ENCODE measurements around the gene STK32B.

The STK32B gene

GRCh38 chr4:5541169-5541568, 489.9 kb downstream of the STK32B start:
- Histone ChIP-seq H4K20me1 (ENCODE audit: insufficient read depth, low read length, poor library complexity, severe bottlenecking) (no peaks in the 10 kb centered on the region), H3K4me1 (ENCODE audit: insufficient read depth, low read length, poor library complexity, severe bottlenecking) (no peaks in the 10 kb centered on the region), H2AFZ (ENCODE audit: low read length) (no peak overlapping the region), H3K27me3 (ENCODE audit: insufficient read depth, low read length, poor library complexity, severe bottlenecking) (no peaks in the 10 kb centered on the region), H3K4me2 (ENCODE audit: low read depth, low read length, poor library complexity, severe bottlenecking) (no peak overlapping the region), H3F3A (ENCODE audit: low read depth) (no peaks in the 10 kb centered on the region), H3K4me3 (ENCODE audit: low read length, poor library complexity, severe bottlenecking) (no peak overlapping the region), H3K9ac (ENCODE audit: low read depth, low read length, poor library complexity, severe bottlenecking) (no peak overlapping the region), H3K36me3 (ENCODE audit: insufficient read depth, low read length) (no peaks in the 10 kb centered on the region), H3K79me2 (ENCODE audit: insufficient read depth, low read length) (no peaks in the 10 kb centered on the region), H3K9me3 (ENCODE audit: insufficient read depth, low read depth, low read length) (no peaks in the 10 kb centered on the region; the same call in 1 of the 2 replicates), H3K9me2 (replicated peaks; ENCODE audit: low read depth, low read length) (no peaks in the 10 kb centered on the region)
- TF ChIP-seq CTCF (conservative IDR thresholded peaks at IDR 0.05; ENCODE audit: low read length) (no peak), EZH2phosphoT487 (IDR thresholded peaks at IDR 0.05; ENCODE audit: borderline replicate concordance) (no peak)

GRCh38 chr4:5543681-5544080, 492.4 kb downstream of the STK32B start:
- TF ChIP-seq EZH2phosphoT487 (IDR thresholded peaks at IDR 0.05; ENCODE audit: borderline replicate concordance) (no peak), CTCF (conservative IDR thresholded peaks at IDR 0.05; ENCODE audit: low read length) (no peak)
- no peaks in the 10 kb centered on the region; the same call in 1 of the 2 replicates for H3K9me3 ChIP-seq (ENCODE audit: insufficient read depth, low read depth, low read length)
- H4K20me1 ChIP-seq (ENCODE audit: insufficient read depth, low read length, poor library complexity, severe bottlenecking): no peaks in the 10 kb centered on the region
- no peak overlapping the region for H3K9ac ChIP-seq (ENCODE audit: low read depth, low read length, poor library complexity, severe bottlenecking)
- H3K4me3 ChIP-seq (ENCODE audit: low read length, poor library complexity, severe bottlenecking): no peak overlapping the region
- no peak overlapping the region for H2AFZ ChIP-seq (ENCODE audit: low read length)
- H3K4me1 ChIP-seq (ENCODE audit: insufficient read depth, low read length, poor library complexity, severe bottlenecking): no peaks in the 10 kb centered on the region
- no peaks in the 10 kb centered on the region for H3K27me3 ChIP-seq (ENCODE audit: insufficient read depth, low read length, poor library complexity, severe bottlenecking)
- H3K4me2 ChIP-seq (ENCODE audit: low read depth, low read length, poor library complexity, severe bottlenecking): no peak overlapping the region
- no peaks in the 10 kb centered on the region for H3K9me2 ChIP-seq (replicated peaks; ENCODE audit: low read depth, low read length)
- no peaks in the 10 kb centered on the region for H3K79me2 ChIP-seq (ENCODE audit: insufficient read depth, low read length)
- no peaks in the 10 kb centered on the region for H3K36me3 ChIP-seq (ENCODE audit: insufficient read depth, low read length)
- H3F3A ChIP-seq (ENCODE audit: low read depth): no peaks in the 10 kb centered on the region

- H3K4me3 ChIP-seq (ENCODE audit: low read length, poor library complexity, severe bottlenecking): no peak overlapping the region
- H3K4me1 ChIP-seq (ENCODE audit: insufficient read depth, low read length, poor library complexity, severe bottlenecking): no peaks in the 10 kb centered on the region
- no peaks in the 10 kb centered on the region for H3F3A ChIP-seq (ENCODE audit: low read depth)
- H3K9ac ChIP-seq (ENCODE audit: low read depth, low read length, poor library complexity, severe bottlenecking): no peak overlapping the region
- H3K9me3 ChIP-seq (ENCODE audit: insufficient read depth, low read depth, low read length): no peaks in the 10 kb centered on the region; the same call in 1 of the 2 replicates
- no peaks in the 10 kb centered on the region for H3K9me2 ChIP-seq (replicated peaks; ENCODE audit: low read depth, low read length)
- no peak overlapping the region for H3K4me2 ChIP-seq (ENCODE audit: low read depth, low read length, poor library complexity, severe bottlenecking)
- no peaks in the 10 kb centered on the region for H3K27me3 ChIP-seq (ENCODE audit: insufficient read depth, low read length, poor library complexity, severe bottlenecking)
- no peaks in the 10 kb centered on the region for H4K20me1 ChIP-seq (ENCODE audit: insufficient read depth, low read length, poor library complexity, severe bottlenecking)
- no peaks in the 10 kb centered on the region for H3K36me3 ChIP-seq (ENCODE audit: insufficient read depth, low read length)
- H2AFZ ChIP-seq (ENCODE audit: low read length): no peak overlapping the region
- H3K79me2 ChIP-seq (ENCODE audit: insufficient read depth, low read length): no peaks in the 10 kb centered on the region
- TF ChIP-seq CTCF (conservative IDR thresholded peaks at IDR 0.05; ENCODE audit: low read length) (no peak), EZH2phosphoT487 (IDR thresholded peaks at IDR 0.05; ENCODE audit: borderline replicate concordance) (no peak)
Observed at GRCh38 chr4:5544762-5545161, 493.5 kb downstream of the STK32B start.

Data from Loucy (cell line).